K562 (cell line): ENCODE data around the gene NSMF. TPM values are rescaled to one million over a fixed set of nuclear protein-coding genes. Genes with fewer than 3 reads are reported as not detected.

Experiments used
- ARNT ChIP-seq, 2 experiments: fragments of 450-650 bp; IDR thresholded peaks; 2 replicates each; pipeline ENCODE4 v1.6.1; 2016; ENCODE audit warnings: mild to moderate bottlenecking in 1 of 2
- ATF2 ChIP-seq: sonication (generic); formaldehyde crosslinking; IDR thresholded peaks from 2 replicates; pipeline ENCODE4 v1.8.1; 2022; ENCODE audit warnings: missing genetic modification reagents
- ATF3 ChIP-seq, 2 experiments: fragments of 450-650 bp in 1 of 2; sonication (generic) in 1 of 2; formaldehyde crosslinking in 1 of 2; IDR thresholded peaks in 1 of 2; conservative IDR thresholded peaks in 1 of 2; 2 replicates each; pipeline versions ENCODE4 v1.6.1 to v1.8.1; 2016 to 2023; ENCODE audit warnings: mild to moderate bottlenecking in 2 of 2, moderate library complexity in 2 of 2, inconsistent platforms in 1 of 2, missing genetic modification reagents in 1 of 2
- CREB5 ChIP-seq: fragments of 250-450 bp; sonication (Bioruptor Pico); IDR thresholded peaks from 2 replicates; pipeline ENCODE4 v1.5.0; 2020; ENCODE audit warnings: mild to moderate bottlenecking
- CUX1 ChIP-seq: fragments of 200-800 bp; sonication (Bioruptor generic); IDR thresholded peaks from 2 replicates; pipeline ENCODE4 v1.6.1; 2016; ENCODE audit warnings: missing genetic modification characterization, missing compliant biosample characterization
- EGR1 ChIP-seq: fragments of 450-650 bp; conservative IDR thresholded peaks from 2 replicates; pipeline ENCODE4 v1.6.1; 2017; ENCODE audit warnings: mild to moderate bottlenecking
- NONO ChIP-seq, 2 experiments: fragments of 200-400 bp in 1 of 2; fragments of 450-650 bp in 1 of 2; formaldehyde crosslinking in 1 of 2; IDR thresholded peaks; 2 replicates each; pipeline ENCODE4 v1.6.1; 2017; ENCODE audit warnings: low read depth in 2 of 2, mild to moderate bottlenecking in 2 of 2, moderate library complexity in 2 of 2, low read length in 1 of 2
- PATZ1 ChIP-seq: fragments of 250-450 bp; sonication (Bioruptor Pico); IDR thresholded peaks from 2 replicates; pipeline ENCODE4 v1.5.0; 2020; ENCODE audit warnings: mild to moderate bottlenecking, borderline replicate concordance
- PREB ChIP-seq: sonication (generic); formaldehyde crosslinking; IDR thresholded peaks from 2 replicates; pipeline ENCODE4 v1.8.1; 2023; ENCODE audit warnings: mild to moderate bottlenecking, missing genetic modification reagents
- RFX5 ChIP-seq: IDR thresholded peaks from 2 replicates; pipeline ENCODE4 v1.6.1; 2011; ENCODE audit warnings: low read depth, mild to moderate bottlenecking, improper control_type of control experiment, low read length
- SOX6 ChIP-seq: fragments of 450-650 bp; IDR thresholded peaks from 2 replicates; pipeline ENCODE4 v1.6.1; 2014; ENCODE audit warnings: mild to moderate bottlenecking
- STAG1 ChIP-seq: sonication (generic); formaldehyde crosslinking; IDR thresholded peaks from 2 replicates; pipeline ENCODE4 v1.5.0; 2020; ENCODE audit warnings: missing genetic modification reagents, borderline replicate concordance
- ZNF23 ChIP-seq: fragments of 250-450 bp; sonication (Bioruptor Pico); IDR thresholded peaks from 2 replicates; pipeline ENCODE4 v1.4.0; 2020; ENCODE audit warnings: mild to moderate bottlenecking
- ZSCAN32 ChIP-seq: fragments of 450-650 bp; formaldehyde crosslinking; IDR thresholded peaks from 2 replicates; pipeline ENCODE4 v1.4.0; 2020; ENCODE audit warnings: mild to moderate bottlenecking, moderate library complexity
- polyA plus RNA-seq, 8 experiments: library from polyadenylated mRNA; depleted of rRNA in 4 of 8; stranded (reverse) in 5 of 8; unstranded in 3 of 8; fragments of >200 nt; fragmentation: Nextera tagmentation in 2 of 8; fragmentation: Illumina TruSeq in 1 of 8; extraction: Ambion mirVana in 2 of 8; extraction: Trizol in 1 of 8; gene quantifications; 2 replicates each; pipeline versions ENCODE4 v1.2.1 to v1.2.3, GENCODE V29; 2011 to 2014; ENCODE audit warnings: inconsistent platforms in 1 of 8, missing spikeins in 1 of 8
- total RNA-seq, 7 experiments: library from RNA; depleted of rRNA in 6 of 7; stranded (reverse); fragments of >200 nt in 6 of 7; fragmentation: Illumina TruSeq in 2 of 7; extraction: Trizol in 2 of 7; gene quantifications; 2 replicates each; pipeline versions ENCODE4 v1.2.1 to v1.2.3, GENCODE V29; 2011 to 2021; ENCODE audit warnings: low replicate concordance in 1 of 7

The NSMF gene
- total and polyA plus RNA-seq, 9 of the 15 experiments (the other 6 are each of a cell fraction or from before 2014, with no cell fraction given): 0.20 to 82.7 (median 29.3) TPM

GRCh38 chr9:137411645-137412380 lies 47.3 kb downstream of the NSMF start (continued):
- TF ChIP-seq ATF2 (CRISPR knock-in tag) (no peak), SOX6 (0 out of 2 replicates have a peak, but pooled peaks have one; percentile 43), PREB (CRISPR knock-in tag) (no peak), ARNT (IDR thresholded peaks at IDR 0.05) (no peak), EGR1 (peak; percentile 63), ZNF23 (CRISPR knock-in tag) (no peak), STAG1 (CRISPR knock-in tag) (no peak), ZSCAN32 (CRISPR knock-in tag) (no peak), CREB5 (CRISPR knock-in tag) (no peak), ATF3 (IDR thresholded peaks at IDR 0.05) (peak; percentile 69), ATF3 (CRISPR knock-in tag; conservative IDR thresholded peaks at IDR 0.05) (no peak), RFX5 (no peak), NONO (IDR thresholded peaks at IDR 0.05; ENCODE audit: low read depth in 2 of 2, low read length in 1 of 2) (no peak), PATZ1 (no peak), CUX1 (CRISPR knock-in tag) (no peak)
